GM10847 (cell line): Measurements from ENCODE around the gene PRKAR1A.

Experiments
- POLR2A ChIP-seq: IDR thresholded peaks from 2 replicates; pipeline ENCODE4 v1.6.1; 2011; ENCODE audit not compliant: insufficient read length; ENCODE audit errors: extremely low read depth

PRKAR1A gene

GRCh38 chr17:68564415-68565111 lies 52.3 kb downstream of the PRKAR1A start:
- no peak for TF ChIP-seq POLR2A

- no peak for TF ChIP-seq POLR2A
Observed at GRCh38 chr17:68565661-68566441, 53.6 kb downstream of the PRKAR1A start.

GRCh38 chr17:68566442-68566738 lies 54.2 kb downstream of the PRKAR1A start:
- no peak for TF ChIP-seq POLR2A

- TF ChIP-seq POLR2A = no peak
Observed at GRCh38 chr17:68567035-68567434, 54.8 kb downstream of the PRKAR1A start.

GRCh38 chr17:68567581-68567980 lies 55.4 kb downstream of the PRKAR1A start:
- no peak for TF ChIP-seq POLR2A

- TF ChIP-seq POLR2A = no peak
Observed at GRCh38 chr17:68568581-68568980, 56.4 kb downstream of the PRKAR1A start.

GRCh38 chr17:68569346-68569745 lies 57.1 kb downstream of the PRKAR1A start:
- TF ChIP-seq POLR2A = no peak

GRCh38 chr17:68570526-68570925 lies 58.3 kb downstream of the PRKAR1A start:
- TF ChIP-seq POLR2A = no peak

GRCh38 chr17:68572138-68572842 lies 60.1 kb downstream of the PRKAR1A start:
- TF ChIP-seq POLR2A = no peak

- no peak for TF ChIP-seq POLR2A
Observed at GRCh38 chr17:68573338-68573737, 61.1 kb downstream of the PRKAR1A start.

- TF ChIP-seq POLR2A = no peak
Observed at GRCh38 chr17:68576137-68576536, 63.9 kb downstream of the PRKAR1A start.

- no peak for TF ChIP-seq POLR2A
Observed at GRCh38 chr17:68576811-68577496, 64.7 kb downstream of the PRKAR1A start.

GRCh38 chr17:68577497-68577821 lies 65.2 kb downstream of the PRKAR1A start:
- TF ChIP-seq POLR2A = no peak

- no peak for TF ChIP-seq POLR2A
Observed at GRCh38 chr17:68578236-68578635, 66.0 kb downstream of the PRKAR1A start.

- TF ChIP-seq POLR2A = no peak
Observed at GRCh38 chr17:68579194-68579927, 67.1 kb downstream of the PRKAR1A start.
